Right renal pelvis (tissue), 4 donors: Measurements from ENCODE around the gene ADAMTS14. TPM values are rescaled to one million over a fixed set of nuclear protein-coding genes. Genes with fewer than 3 reads are reported as not detected.

Experiments
- DNase-seq, 4 donors: peaks; one replicate each; pipeline ENCODE4 v3.0.0-alpha.2; 2013; ENCODE audit warnings: low read depth in 4 of 4, low spot score in 3 of 4, missing footprints in 1 of 4
- polyA plus RNA-seq, 4 donors: library from polyadenylated mRNA; unstranded; fragments of 120-200 nt; gene quantifications; one replicate each; pipeline ENCODE4 v1.2.1, GENCODE V29; 2013; ENCODE audit not compliant: insufficient read length in 4 of 4

ADAMTS14 gene
- polyA plus RNA-seq, 4 donors, result 0.96 to 1.3 (median 1.2) TPM

DNA sequence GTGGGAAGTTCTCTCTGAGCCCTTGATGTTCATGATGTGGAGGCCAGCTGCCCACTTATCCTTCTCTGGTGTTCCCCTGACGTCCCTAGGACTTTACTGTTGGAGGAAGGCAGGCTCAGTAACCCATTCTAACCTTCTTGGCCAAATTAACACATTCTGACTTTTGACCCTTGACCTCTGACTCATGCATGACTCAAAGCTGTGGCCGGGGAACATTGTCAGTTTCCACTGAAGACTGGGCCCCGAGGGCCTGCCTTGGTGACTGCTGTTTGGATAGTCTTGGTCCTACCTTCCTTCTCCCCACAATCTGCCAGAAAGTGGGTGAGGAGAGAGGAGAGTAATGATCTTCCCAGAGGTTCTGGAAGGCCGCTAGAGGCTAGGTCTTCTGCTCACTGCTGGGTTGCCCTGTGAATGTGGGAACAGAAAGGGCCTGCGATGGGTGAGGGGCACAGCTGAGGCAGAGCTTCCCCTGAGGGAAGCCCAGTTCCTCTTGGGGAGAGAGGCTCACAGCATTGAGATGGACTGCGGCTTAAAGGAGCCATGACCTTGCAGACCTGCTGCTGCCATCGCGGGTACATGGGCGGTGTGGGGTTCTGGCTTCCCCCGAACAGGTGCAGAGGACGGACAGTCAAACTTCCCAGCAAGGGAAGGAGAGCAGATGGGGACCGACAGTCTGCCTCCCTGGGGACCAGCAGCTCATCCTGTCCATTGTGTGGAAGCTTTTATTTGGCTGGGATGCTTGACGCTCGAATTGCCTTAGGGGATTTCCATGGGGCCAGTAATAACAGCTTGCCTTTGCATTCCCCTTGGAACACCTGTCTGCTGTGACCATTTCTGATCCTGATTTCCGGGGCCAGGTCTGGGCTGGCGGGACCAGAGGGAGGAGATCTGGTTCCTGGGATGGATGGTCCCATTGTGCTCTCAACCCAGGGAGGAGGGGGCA lies 43.8 kb downstream of the ADAMTS14 start:
- no peak for DNase-seq

DNA sequence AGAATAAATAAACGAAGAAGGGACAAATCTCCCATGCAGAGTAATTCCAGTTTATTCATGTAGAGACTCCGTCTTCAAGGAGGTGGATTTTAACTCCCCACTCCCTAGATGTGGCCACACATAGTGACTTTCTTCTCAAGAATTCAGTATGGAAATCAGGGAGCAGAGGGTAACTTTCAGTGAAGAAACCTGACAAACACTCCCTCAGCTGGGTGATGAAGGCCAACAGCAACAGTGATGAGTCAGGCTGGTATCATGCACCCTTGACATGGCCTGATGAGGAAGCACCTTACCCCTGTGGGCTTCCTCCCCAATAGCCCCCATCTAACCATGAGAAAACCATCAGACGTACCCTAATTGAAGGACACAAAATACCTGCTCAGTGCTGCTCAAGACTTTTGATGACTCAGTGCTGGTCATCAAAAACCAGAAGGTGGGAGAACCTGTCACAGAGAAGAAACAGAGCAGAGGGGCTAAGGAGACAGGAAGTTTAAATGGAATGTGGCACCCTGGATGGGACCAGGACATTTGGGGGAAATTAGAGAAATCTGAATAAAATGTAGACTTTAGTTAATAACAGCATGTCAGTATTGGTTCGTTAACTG lies 50.6 kb downstream of the ADAMTS14 start:
- no peak for DNase-seq

DNA sequence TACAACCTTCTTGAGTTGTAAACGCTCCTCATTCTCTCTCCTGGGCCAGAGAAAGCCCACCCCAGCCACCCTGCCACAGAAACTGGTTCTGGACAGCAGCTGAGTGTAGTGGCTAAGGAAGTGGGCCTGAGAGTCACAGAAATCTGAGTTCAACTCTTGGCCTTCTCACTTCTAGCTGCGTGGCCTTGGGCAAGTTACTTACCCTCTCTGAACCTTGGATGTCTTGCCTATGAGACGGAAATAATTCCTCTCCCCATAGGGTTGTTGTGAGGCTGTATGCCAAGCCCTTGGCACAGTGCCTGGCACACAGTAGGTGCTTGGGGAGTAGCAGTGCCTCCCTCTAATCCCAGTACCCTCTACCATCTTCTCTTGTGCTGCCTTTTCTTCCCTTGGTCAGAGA lies 51.5 kb downstream of the ADAMTS14 start:
- DNase-seq, result no peak

DNA sequence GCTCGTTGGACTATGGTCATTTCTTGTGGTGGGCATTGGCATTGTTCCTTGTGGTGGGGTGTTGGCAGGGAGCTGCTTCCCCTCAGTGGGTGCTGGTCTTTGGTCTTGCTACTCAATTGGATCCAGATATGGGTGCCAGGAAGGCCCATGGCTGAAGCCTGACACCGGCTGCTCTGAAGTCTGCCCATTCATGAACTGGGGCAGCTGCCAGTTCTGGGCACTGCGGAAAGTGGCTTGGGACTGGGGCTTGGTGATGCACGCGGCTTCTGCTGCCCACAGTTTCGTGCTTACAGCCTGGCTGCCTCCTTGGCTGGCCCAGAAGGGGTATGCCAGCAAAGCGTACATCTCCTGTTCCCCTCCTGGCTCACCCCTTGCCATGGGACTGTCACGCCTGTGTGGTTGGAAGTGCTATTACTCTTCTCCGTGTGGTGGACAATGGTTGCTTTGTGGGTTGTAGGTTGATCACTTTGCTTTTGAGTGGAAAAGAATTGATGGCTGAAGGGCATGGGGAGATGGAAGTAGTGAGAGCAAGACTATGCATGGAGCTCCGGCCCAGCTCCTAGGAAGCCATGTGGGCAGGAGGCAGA lies 54.7 kb downstream of the ADAMTS14 start:
- DNase-seq, result no peak

DNA sequence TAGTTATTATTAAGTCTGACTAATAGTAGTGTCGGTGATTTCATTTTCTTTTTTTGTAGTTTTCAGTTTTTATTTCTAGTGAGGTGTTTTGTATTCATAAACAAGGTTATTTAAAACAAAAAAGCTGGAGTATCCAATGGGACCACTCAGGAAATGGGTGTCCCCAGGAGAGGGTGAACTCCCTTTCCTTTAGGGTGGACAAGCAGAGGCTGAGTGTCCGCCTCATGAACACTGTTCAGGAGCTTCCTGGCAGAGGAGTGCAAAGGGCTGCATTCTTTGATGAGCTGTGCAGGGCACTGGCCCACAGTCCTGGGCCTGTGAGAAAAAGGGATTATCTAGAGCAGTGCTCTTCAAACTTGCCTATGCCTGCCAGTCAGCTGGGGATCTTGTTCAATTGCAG lies 56.0 kb downstream of the ADAMTS14 start:
- no peak for DNase-seq

DNA sequence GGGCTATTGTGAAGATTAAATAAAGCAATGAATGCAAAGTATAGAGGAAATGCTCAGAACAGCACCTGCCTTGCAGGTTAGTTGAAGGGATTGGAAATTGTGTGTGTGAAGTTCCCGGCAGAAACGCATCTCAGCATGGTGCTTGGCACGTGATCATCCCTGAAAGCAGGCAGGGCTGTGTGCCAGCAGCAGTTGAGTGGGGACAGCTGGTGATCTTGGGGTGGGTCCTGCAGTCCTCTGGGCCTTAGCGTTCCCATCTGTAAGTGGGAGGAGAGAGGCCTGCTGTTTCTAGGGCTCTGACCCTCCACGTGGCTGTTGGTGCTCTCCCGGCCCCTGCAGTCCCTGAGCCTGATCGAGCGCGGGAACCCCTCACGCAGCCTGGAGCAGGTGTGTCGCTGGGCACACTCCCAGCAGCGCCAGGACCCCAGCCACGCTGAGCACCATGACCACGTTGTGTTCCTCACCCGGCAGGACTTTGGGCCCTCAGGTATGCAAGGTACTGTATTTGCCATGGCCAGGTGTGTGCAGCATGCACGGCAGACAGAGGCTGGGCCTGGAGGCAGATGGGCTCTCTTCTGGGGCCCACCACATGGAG lies 57.6 kb downstream of the ADAMTS14 start:
- DNase-seq, result peak in 1 of 4 donors; percentile 5

DNA sequence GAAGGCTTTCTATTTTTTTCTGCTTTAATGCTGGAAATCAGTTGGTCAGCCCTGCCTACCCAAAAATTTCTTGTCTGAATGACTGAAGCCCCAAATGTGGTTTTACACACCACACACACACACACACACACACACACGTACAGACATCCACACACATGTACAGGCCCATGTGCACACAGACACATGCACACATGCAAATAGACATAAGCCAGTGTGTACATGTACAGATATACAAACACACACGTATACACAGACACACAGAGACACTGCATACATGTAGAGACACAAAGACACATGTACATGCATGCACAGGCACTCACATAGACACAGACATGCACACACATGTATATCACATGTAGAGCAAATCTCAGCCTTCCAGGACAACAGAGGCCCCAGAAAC lies 58.6 kb downstream of the ADAMTS14 start:
- no peak for DNase-seq

DNA sequence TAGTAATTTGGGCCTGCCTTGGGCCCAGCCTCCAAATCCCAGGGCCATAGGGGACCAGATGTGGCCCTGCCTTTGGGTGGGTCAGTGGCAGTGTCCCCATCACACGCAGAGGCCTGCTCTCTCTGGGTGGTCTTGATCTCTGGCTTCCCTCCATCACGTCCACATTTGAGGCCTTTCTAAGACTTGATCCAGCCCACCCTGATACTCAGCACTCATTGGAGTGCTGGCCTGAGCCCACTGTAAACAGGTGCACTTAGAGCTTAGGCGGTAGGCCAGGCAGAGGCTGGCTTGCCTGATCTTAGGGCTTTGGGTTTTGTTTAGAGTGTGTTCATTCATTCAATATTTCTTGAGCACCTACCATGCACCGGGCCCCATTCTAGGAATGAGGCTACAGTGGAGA lies 60.3 kb downstream of the ADAMTS14 start:
- DNase-seq, result no peak

DNA sequence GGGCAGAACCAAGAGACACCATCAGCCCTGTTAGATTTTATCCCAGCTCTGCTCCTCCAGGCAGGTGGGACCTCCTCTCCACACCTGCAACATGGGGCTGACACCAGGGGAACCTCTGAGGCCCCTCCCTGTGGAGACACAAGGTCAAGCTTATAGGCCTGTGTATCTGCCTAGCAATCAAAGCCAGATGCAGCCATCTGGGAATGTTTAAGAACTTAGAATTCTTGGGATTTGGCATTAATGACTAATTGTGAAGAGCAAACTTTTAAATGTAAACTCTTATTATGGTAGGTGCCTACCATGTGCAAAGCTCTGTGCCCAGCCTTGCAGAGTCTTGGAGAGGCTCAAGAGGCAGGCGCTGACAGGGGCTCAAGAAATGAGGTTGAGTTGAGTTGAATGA lies 60.7 kb downstream of the ADAMTS14 start:
- no peak for DNase-seq

DNA sequence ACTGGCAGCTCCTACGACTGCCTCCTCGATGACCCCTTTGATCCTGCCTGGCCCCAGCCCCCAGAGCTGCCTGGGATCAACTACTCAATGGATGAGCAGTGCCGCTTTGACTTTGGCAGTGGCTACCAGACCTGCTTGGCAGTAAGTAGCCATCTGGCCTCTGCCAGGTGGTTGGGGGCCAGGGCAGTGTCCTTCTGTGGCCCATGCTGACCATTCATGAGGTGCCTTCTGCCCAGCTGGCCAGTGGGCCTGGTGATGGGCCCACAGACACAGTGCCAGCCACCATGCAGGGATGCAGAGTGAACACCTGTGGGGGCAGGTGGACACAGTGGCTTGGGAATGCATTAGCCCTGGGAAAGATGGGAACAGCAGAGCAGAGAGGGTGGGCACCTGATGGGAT lies 62.9 kb downstream of the ADAMTS14 start:
- no peak for DNase-seq

DNA sequence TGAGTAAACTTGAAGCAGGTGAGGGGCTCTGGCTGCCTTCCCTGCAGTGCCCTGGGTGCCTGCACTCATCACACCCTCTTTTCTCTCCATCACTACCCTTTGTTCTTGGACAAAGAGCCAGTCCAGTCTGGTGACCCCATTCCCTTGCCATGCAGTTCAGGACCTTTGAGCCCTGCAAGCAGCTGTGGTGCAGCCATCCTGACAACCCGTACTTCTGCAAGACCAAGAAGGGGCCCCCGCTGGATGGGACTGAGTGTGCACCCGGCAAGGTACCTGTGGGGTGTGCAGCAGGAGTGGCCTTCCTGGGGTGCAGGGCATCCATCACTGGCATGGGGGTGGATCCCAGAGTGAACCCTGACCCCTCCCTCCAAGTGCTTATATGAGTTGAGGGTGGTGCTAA lies 64.2 kb downstream of the ADAMTS14 start:
- DNase-seq, result no peak

DNA sequence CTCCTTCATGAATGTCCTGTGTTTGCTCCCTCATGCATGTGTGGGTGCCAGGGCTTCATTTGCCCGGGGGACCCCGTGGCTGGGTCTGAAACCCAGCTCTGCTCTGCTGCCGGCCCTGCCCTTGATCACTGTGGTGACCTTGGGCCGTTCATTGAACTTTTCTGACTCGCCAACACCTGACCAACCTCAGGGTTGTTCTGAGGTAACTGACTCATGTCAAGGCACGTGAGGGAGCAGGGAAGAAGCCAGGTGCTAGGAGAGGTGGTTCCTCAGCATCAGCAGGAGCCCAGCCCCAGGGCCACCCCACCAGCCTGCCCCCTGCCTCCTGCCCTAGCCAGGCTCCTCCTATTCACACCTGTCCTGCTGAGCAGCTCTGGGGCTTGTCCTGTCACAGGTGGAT lies 64.9 kb downstream of the ADAMTS14 start:
- no peak for DNase-seq

DNA sequence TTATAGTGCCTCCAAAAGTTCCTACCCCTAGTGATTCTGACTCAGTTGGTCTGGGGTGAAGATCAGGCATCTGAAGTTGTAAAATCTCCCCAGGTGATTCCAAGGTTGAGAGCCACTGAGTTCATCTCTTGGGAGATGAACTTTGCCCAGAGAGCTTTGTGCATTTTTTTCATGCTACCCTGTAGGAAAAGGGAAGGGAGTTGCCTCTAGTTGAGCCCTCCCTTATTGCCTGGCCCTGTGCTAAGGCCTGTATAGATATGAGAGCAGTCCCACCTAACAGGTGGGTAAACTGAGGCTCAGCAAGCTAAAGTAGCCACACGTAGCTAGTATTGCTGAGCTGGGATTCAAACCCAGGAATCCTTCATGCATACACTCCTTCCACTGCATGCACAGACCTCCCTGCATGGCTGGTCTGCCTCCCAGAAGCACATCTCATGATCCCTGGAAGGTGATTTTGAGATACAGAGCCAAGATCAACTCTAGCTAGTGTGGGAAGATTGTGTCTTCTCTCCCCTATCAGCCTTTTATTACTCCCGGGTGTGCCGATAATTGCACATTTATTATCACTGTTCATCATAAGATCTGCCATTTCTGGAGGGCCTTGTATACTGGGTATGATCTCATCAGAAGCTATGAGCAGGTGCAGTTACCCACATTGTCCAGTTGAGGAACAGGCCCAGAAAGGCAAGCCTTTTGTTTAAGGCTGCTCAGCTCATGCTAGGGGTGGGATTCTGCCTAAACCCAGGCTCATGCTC lies 65.9 kb downstream of the ADAMTS14 start:
- no peak for DNase-seq

DNA sequence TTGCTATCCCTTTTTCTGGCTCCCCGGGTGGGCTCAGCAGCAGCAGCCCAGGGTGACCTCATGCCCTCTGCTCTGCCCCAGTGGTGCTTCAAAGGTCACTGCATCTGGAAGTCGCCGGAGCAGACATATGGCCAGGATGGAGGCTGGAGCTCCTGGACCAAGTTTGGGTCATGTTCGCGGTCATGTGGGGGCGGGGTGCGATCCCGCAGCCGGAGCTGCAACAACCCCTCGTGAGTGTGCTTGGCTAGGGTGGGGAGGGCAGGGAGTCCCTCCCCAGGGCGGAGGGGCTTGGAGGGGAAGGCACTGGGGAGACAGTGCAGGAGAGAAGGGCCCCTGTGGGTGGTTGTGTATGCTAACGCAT lies 66.4 kb downstream of the ADAMTS14 start:
- DNase-seq, result no peak

DNA sequence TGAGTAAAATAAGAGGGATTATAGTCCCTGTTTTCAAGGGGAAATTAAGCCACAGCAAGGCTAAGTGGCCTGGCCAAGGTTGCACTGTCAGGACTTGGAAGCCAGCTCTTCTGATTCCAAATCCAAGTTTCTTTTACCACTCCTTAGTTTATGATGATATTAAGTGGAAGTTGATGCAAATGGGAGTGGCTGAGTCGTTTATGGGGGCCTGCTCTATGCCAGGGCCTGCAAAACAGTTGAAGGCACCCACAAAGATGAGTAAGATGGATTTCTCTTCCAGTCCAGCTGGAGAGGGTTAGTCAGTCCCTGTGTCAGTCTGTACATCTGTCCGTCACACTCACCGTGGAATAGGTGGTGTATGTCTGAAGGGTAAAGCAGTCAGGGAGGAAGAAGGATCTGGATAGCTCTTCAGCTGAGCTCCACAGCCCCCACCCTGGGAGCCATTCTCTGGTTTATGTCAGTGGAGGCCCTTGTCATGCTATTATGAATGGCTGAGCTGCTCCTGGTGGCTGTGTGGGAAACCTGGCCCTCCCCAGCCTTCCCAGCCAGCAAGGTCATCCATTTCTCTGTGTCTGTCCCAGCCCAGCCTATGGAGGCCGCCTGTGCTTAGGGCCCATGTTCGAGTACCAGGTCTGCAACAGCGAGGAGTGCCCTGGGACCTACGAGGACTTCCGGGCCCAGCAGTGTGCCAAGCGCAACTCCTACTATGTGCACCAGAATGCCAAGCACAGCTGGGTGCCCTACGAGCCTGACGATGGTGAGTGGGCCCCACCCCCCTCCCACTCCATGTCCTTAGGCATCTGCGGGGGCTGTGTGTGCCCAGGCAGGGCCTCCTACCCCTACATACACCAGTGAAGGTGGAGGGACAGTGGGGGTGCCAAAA lies 68.3 kb downstream of the ADAMTS14 start:
- no peak for DNase-seq

DNA sequence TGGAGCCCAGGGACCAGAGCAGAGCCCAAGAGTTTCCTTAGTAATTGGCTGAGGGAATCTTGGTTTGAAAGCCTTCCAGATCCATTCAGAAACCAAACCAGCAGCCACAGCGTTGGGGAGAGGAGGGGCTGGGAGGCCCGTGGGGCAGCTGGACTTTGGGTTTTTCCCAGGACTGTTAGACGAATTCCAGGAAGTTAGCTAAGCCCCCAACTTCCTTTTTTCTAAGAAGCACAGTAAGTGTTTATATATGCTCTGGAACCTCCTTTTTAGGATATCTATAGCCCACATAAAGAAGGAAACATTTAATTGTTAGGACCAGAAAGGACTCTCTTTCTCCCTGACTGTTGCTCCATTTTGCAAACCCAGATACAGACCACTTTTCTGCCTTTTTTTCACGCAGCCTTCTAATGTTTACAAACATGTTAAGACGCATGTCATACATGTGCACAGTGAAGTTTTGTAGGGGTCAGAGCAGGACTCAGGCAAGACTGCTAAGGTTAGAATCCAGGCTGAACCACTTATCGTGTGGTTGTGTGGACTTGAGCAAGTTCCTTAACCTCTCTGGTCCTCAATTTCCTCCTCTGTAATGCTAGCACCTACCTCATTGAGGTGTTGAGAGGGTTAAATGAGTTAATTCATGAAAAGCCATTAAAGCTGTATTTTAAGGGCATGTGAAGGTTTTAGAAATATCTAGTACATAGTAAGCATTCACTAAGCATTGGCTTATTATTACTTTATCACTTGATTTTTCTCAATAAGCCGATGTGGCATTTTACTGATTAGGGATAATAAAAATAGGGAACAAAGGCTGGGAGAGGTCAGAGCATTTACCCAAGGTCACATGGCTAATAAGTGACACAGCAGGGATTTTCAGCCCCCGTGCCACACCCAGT lies 70.5 kb downstream of the ADAMTS14 start:
- peak; percentile 34 to 67 (median 58) for DNase-seq

DNA sequence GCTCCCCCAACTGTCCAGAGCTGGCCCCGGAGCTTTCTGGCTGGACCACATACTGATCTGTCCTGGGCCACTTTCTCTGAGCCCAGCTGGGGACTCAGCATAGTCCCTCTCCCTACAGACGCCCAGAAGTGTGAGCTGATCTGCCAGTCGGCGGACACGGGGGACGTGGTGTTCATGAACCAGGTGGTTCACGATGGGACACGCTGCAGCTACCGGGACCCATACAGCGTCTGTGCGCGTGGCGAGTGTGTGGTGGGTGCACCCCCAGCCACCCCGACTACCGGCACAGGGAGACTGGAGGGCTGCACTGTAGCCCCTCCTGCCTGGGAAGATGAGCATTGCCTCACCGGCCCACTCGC lies 71.1 kb downstream of the ADAMTS14 start:
- no peak for DNase-seq

DNA sequence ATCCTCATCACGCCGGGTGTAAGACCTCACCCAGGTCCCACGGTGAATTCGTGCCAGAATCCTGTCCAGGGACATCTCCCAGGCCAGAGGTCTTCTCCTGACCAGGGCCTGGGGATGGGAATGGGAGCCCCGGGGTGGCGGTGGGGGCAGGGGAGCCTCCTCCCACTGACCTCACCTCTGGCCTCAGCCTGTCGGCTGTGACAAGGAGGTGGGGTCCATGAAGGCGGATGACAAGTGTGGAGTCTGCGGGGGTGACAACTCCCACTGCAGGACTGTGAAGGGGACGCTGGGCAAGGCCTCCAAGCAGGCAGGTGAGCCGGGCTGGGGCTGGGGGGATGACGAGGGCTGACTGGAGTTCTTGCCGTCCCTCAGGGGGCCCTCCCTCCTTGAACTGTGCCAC lies 71.6 kb downstream of the ADAMTS14 start:
- DNase-seq, result no peak

DNA sequence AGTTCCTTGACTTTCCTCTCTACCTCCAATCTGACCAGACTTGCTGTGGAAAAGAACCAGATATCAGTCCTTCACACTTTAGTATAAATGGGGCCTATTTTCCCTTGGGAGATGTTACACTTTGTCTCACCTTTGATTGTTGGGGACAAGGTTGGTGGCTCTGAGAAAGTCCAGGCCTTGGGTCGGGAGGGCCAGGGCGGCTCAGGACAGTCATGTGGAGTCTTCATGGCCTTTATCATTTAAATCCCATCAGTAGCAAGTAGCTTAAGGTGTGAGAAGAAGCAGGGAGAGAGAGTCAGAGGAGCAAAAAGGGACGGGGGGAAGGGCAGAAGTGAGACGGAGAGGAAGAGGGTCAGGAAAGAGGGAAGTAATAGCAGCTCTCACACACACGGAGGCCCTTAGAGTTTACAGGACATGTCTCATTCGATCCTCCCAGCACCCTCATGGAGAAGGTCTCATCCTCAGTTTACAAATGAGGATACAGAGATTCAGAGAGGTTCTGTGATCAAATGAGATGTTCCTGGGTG lies 72.4 kb downstream of the ADAMTS14 start:
- DNase-seq, result no peak
